PC-3 (cell line): ENCODE data around the gene AP2A1. TPM values are rescaled to one million over a fixed set of nuclear protein-coding genes. Genes with fewer than 3 reads are reported as not detected.

Experiments
- ATAC-seq: fragments of 200-7000 bp; cut with Tn5 transposase; 2 replicates; pipeline ENCODE4 v1.9.1; 2020; ENCODE audit warnings: mild to moderate bottlenecking, moderate library complexity
- BruUV-seq: library from RNA; stranded (reverse); fragments of 400-500 nt; replicated peaks from 2 replicates; lab custom pipeline; 2021; lab: Mats Ljungman, UMichigan
- CTCF ChIA-PET: fragments of 300-600 bp; sonication (Branson Sonifier 250); formaldehyde crosslinking; loops from one replicate; lab custom pipeline; 2022; ENCODE audit warnings: antibody characterized with exemption; lab: Charles Lee
- POLR2A ChIA-PET: fragments of 300-600 bp; sonication (Branson Sonifier 250); formaldehyde crosslinking; loops from one replicate; lab custom pipeline; 2022; ENCODE audit warnings: antibody characterized with exemption; ENCODE audit not compliant: unreplicated experiment; lab: Charles Lee
- DNase-seq: peaks from one replicate; pipeline ENCODE4 v3.0.0-alpha.2; 2015
- H2AFZ ChIP-seq: fragments of 300-600 bp; sonication (generic); 2 replicates; pipeline ENCODE4 v1.6.0; 2016; ENCODE audit warnings: antibody characterized with exemption, low read length
- H3F3A ChIP-seq: fragments of 300-600 bp; sonication (generic); one replicate; pipeline ENCODE4 v1.6.0; 2017; ENCODE audit warnings: antibody characterized with exemption, low read length, control low read depth, mild to moderate bottlenecking; ENCODE audit not compliant: unreplicated experiment
- H3K27ac ChIP-seq: fragments of 300-600 bp; sonication (generic); 2 replicates; pipeline ENCODE4 v1.5.1; 2016; ENCODE audit warnings: mild to moderate bottlenecking, low read length
- H3K27me3 ChIP-seq: fragments of 300-600 bp; sonication (generic); 2 replicates; pipeline ENCODE4 v1.6.1; 2016; ENCODE audit warnings: low read length, mixed read lengths
- H3K36me3 ChIP-seq: fragments of 300-600 bp; sonication (generic); 2 replicates; pipeline ENCODE4 v1.6.1; 2016; ENCODE audit warnings: low read depth, mixed run types, low read length, mixed read lengths
- H3K4me1 ChIP-seq: fragments of 300-600 bp; sonication (generic); 2 replicates; pipeline ENCODE4 v1.5.1; 2016; ENCODE audit warnings: low read length; ENCODE audit not compliant: insufficient read depth
- H3K4me2 ChIP-seq: fragments of 300-600 bp; sonication (generic); 2 replicates; pipeline ENCODE4 v1.6.0; 2016; ENCODE audit warnings: low read length
- H3K4me3 ChIP-seq: fragments of 300-600 bp; sonication (generic); 2 replicates; pipeline ENCODE4 v1.5.1; 2016; ENCODE audit warnings: mild to moderate bottlenecking, low read length, mixed read lengths
- H3K79me2 ChIP-seq: fragments of 300-600 bp; sonication (generic); 2 replicates; pipeline ENCODE4 v1.6.1; 2017; ENCODE audit warnings: low read length, mixed read lengths
- H3K9ac ChIP-seq: fragments of 300-600 bp; sonication (generic); 2 replicates; pipeline ENCODE4 v1.6.0; 2016; ENCODE audit warnings: mild to moderate bottlenecking, low read length
- H3K9me2 ChIP-seq: fragments of 300-600 bp; sonication (generic); replicated peaks from 2 replicates; pipeline ENCODE4 v1.6.1; 2016; ENCODE audit warnings: mixed run types, low read length, mixed read lengths
- H3K9me3 ChIP-seq: fragments of 300-600 bp; sonication (generic); 2 replicates; pipeline ENCODE4 v1.6.1; 2016; ENCODE audit warnings: low read length, mixed read lengths
- H4K20me1 ChIP-seq: fragments of 300-600 bp; sonication (generic); 2 replicates; pipeline ENCODE4 v1.6.1; 2016; ENCODE audit warnings: low read length, mixed read lengths
- CTCF ChIP-seq: fragments of 300-600 bp; sonication (generic); conservative IDR thresholded peaks from 2 replicates; pipeline ENCODE4 v1.5.1; 2017; ENCODE audit warnings: antibody characterized with exemption, low read depth, mild to moderate bottlenecking, low read length
- EZH2 ChIP-seq: fragments of 300-600 bp; sonication (generic); IDR thresholded peaks from one replicate; pipeline ENCODE4 v1.6.1; 2017; ENCODE audit warnings: antibody characterized with exemption, mild to moderate bottlenecking, low read length; ENCODE audit not compliant: unreplicated experiment
- EZH2phosphoT487 ChIP-seq: fragments of 300-600 bp; sonication (generic); IDR thresholded peaks from 2 replicates; pipeline ENCODE4 v1.6.1; 2018; ENCODE audit warnings: mild to moderate bottlenecking, antibody characterized with exemption, low read length, borderline replicate concordance
- intact Hi-C: fragments of 100-400 bp; cut with micrococcal nuclease; formaldehyde crosslinking; loops from 2 replicates; pipeline ENCODE4 v1.9.0; 2023
- total RNA-seq: library from RNA; depleted of rRNA; stranded (reverse); fragments of >200 nt; gene quantifications from 2 replicates; pipeline ENCODE4 v1.2.3, GENCODE V29; 2014

Gene AP2A1
- total RNA-seq, 1 experiment from 2014 or later, result 143 TPM

DNA sequence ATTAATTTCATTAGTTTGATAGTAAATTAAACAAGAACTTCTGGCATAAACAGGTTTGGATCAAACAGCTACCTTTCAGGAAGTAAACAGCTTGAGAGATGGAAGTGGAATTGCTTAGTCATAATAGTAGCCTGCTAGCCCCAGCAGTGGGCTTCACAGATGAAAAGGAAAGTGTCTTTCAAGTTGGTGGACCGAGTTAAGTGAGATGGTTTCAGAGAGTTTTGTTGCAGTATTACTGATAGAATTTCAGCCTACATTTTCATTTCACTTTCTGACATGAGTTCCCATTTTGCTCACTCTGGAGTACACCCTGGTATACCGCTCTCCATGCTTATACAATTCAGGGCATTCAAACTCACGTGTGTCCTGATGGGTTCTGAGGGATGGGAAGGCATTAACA lies 82.1 kb downstream of the AP2A1 start:
- ATAC-seq (no peak), DNase-seq (peak; percentile 30)
- no TSS peak for BruUV-seq
- intact Hi-C loops, result loop anchor here (5.0 kb wide), 1 partner anchor 97 kb away; no protein-coding TSS in a partner anchor
- Histone ChIP-seq H3K27ac (peak overlapping the region; percentile 66), H3K4me2 (peak overlapping the region; percentile 68), H3K4me1 (peaks cover 37% of the 10 kb centered on the region), H3K79me2 (peaks cover 35% of the 10 kb centered on the region), H3K4me3 (no peak overlapping the region), H3F3A (no peaks in the 10 kb centered on the region), H3K27me3 (no peaks in the 10 kb centered on the region), H3K9me2 (no peaks in the 10 kb centered on the region), H3K36me3 (no peaks in the 10 kb centered on the region), H3K9ac (no peak overlapping the region; the same call in 1 of the 2 replicates), H3K9me3 (no peaks in the 10 kb centered on the region), H4K20me1 (peaks cover 17% of the 10 kb centered on the region; the same call in 1 of the 2 replicates), H2AFZ (no peak overlapping the region)
- CTCF ChIA-PET, result no interaction called here
- no peak for TF ChIP-seq CTCF
- TF ChIP-seq EZH2, result no peak
- no peak for TF ChIP-seq EZH2phosphoT487
- POLR2A ChIA-PET, result no interaction called here

- Histone ChIP-seq H3K9me2 (no peaks in the 10 kb centered on the region), H3K27me3 (no peaks in the 10 kb centered on the region), H3K79me2 (peaks cover 41% of the 10 kb centered on the region), H3K4me2 (peak overlapping the region; percentile 93), H2AFZ (peak overlapping the region; percentile 89), H3K9me3 (no peaks in the 10 kb centered on the region), H3K4me3 (peak overlapping the region; percentile 86), H3K36me3 (no peaks in the 10 kb centered on the region), H3K9ac (peak overlapping the region; percentile 89), H4K20me1 (peaks cover 23% of the 10 kb centered on the region; the same call in 1 of the 2 replicates), H3K4me1 (peaks cover 37% of the 10 kb centered on the region), H3F3A (no peaks in the 10 kb centered on the region), H3K27ac (peak overlapping the region; percentile 91)
- TF ChIP-seq CTCF (no peak), EZH2phosphoT487 (no peak), EZH2 (no peak)
- DNase-seq (no peak), ATAC-seq (no peak)
- CTCF ChIA-PET, result no interaction called here
- POLR2A ChIA-PET, result interaction anchor here (0.5 to 0.9 kb wide), 4 partner anchors 18 to 91 kb away, joined by 3 to 23 read pairs (median 5); partner anchors contain the start of gene PNKP
- TSS peak; percentile 53 for BruUV-seq
- intact Hi-C loops, result loop anchor here (1.0 to 5.0 kb wide), 4 partner anchors 31 to 97 kb away; partner anchors contain the start of genes AP2A1, FUZ and MED25
These were observed 82.8 kb downstream of the AP2A1 start for GRCh38 chr19:49849433-49850220.
